ENCODE results near the gene CELA2A. TPM values are rescaled to one million over a fixed set of nuclear protein-coding genes. Genes with fewer than 3 reads are reported as not detected.

Gene CELA2A
- total RNA-seq, 4 donors from 2014 or later = not detected

- intact Hi-C loops (cut with DNase I) = no loop called here
- Histone ChIP-seq H3K27me3 (no peaks in the 10 kb centered on the region), H3K4me1 (peaks cover 0 to 4% (median 0%) of the 10 kb centered on the region in 4 donors), H3K27ac (replicated peaks in 1 of 4) (no peak overlapping the region), H3K9me3 (no peaks in the 10 kb centered on the region), H3K4me3 (no peak overlapping the region), H3K36me3 (peaks cover 31 to 76% (median 47%) of the 10 kb centered on the region in 4 donors)
- TF ChIP-seq POLR2A (IDR thresholded peaks at IDR 0.05; ENCODE audit: low read depth) = no peak
- TF ChIP-seq EP300 (IDR thresholded peaks at IDR 0.05) = no peak
- TF ChIP-seq POLR2AphosphoS5 (IDR thresholded peaks at IDR 0.05) = no peak
- TF ChIP-seq CTCF (IDR thresholded peaks at IDR 0.05) = peak; percentile 44 to 71 (median 58)
- DNase-seq (ENCODE audit: extremely low spot score) = no peak
- 58% methylated on average over 15 of the region's 17 CpGs for WGBS
Observed at GRCh38 chr1:15501208-15502032, 44.9 kb downstream of the CELA2A start.

GRCh38 chr1:15504436-15504835 is 47.9 kb downstream of the CELA2A start:
- 93% methylated on average over 3 of the region's 4 CpGs for WGBS
- no peaks in the 10 kb centered on the region for H3K9me3 ChIP-seq
- intact Hi-C loops (cut with DNase I) = no loop called here
- TF ChIP-seq EP300 (IDR thresholded peaks at IDR 0.05) = no peak
- no peak for TF ChIP-seq CTCF (IDR thresholded peaks at IDR 0.05)
- no peak for DNase-seq (ENCODE audit: extremely low spot score)
- H3K4me1 ChIP-seq = peaks cover 0 to 7% (median 2%) of the 10 kb centered on the region in 4 donors
- H3K27me3 ChIP-seq = no peaks in the 10 kb centered on the region
- H3K4me3 ChIP-seq = no peak overlapping the region
- H3K36me3 ChIP-seq = peaks cover 24 to 74% (median 52%) of the 10 kb centered on the region in 4 donors
- H3K27ac ChIP-seq (replicated peaks in 1 of 4) = no peak overlapping the region

- Histone ChIP-seq H3K4me3 (no peak overlapping the region), H3K4me1 (peaks cover 0 to 7% (median 2%) of the 10 kb centered on the region in 4 donors), H3K9me3 (no peaks in the 10 kb centered on the region), H3K27ac (replicated peaks in 1 of 4) (no peak overlapping the region), H3K27me3 (no peaks in the 10 kb centered on the region), H3K36me3 (peaks cover 26 to 69% (median 48%) of the 10 kb centered on the region in 4 donors)
- WGBS = 96% methylated on average over 11 of the region's 17 CpGs
- TF ChIP-seq EP300 (IDR thresholded peaks at IDR 0.05) = no peak
- no peak for TF ChIP-seq CTCF (IDR thresholded peaks at IDR 0.05)
- TF ChIP-seq POLR2A (IDR thresholded peaks at IDR 0.05; ENCODE audit: low read depth) = no peak
- TF ChIP-seq POLR2AphosphoS5 (IDR thresholded peaks at IDR 0.05) = no peak
- intact Hi-C loops (cut with DNase I) = no loop called here
- no peak for DNase-seq (ENCODE audit: extremely low spot score)
Observed at GRCh38 chr1:15506831-15507230, 50.3 kb downstream of the CELA2A start.

- DNase-seq (ENCODE audit: extremely low spot score) = no peak
- intact Hi-C loops (cut with DNase I) = no loop called here
- H3K27ac ChIP-seq (replicated peaks in 1 of 4) = no peak overlapping the region
- no peak for TF ChIP-seq CTCF (IDR thresholded peaks at IDR 0.05)
- TF ChIP-seq POLR2AphosphoS5 (IDR thresholded peaks at IDR 0.05) = no peak
- TF ChIP-seq POLR2A (IDR thresholded peaks at IDR 0.05; ENCODE audit: low read depth) = no peak
- no peak for TF ChIP-seq EP300 (IDR thresholded peaks at IDR 0.05)
- no peaks in the 10 kb centered on the region for H3K27me3 ChIP-seq
- no peaks in the 10 kb centered on the region for H3K9me3 ChIP-seq
- WGBS = 93% methylated on average over 5 of the region's 5 CpGs
- peaks cover 30 to 69% (median 50%) of the 10 kb centered on the region in 4 donors for H3K36me3 ChIP-seq
- H3K4me3 ChIP-seq = no peak overlapping the region
- peaks cover 0 to 7% (median 2%) of the 10 kb centered on the region in 4 donors for H3K4me1 ChIP-seq
Observed at GRCh38 chr1:15507278-15507677, 50.7 kb downstream of the CELA2A start.
